GM23338 (cell line): ENCODE data around the gene EIF1AX.

Experiments used
- CREB1 ChIP-seq: fragments of 250-450 bp; sonication (Bioruptor Pico); IDR thresholded peaks from 2 replicates; pipeline ENCODE4 v1.5.0; 2020; ENCODE audit warnings: low read depth, mild to moderate bottlenecking, moderate library complexity
- CTCF ChIP-seq, 2 experiments: fragments of 200-600 bp in 1 of 2; sonication (generic) in 1 of 2; conservative IDR thresholded peaks; 2 replicates each; pipeline versions ENCODE4 v1.5.1 to v1.6.1; 2016 to 2017; ENCODE audit warnings: antibody characterized with exemption in 2 of 2, low read depth in 2 of 2, mild to moderate bottlenecking in 2 of 2, moderate library complexity in 1 of 2
- EZH2 ChIP-seq: fragments of 200-600 bp; sonication (generic); IDR thresholded peaks from one replicate; pipeline ENCODE4 v1.8.0; 2017; ENCODE audit warnings: antibody characterized with exemption, mild to moderate bottlenecking, low read depth; ENCODE audit not compliant: unreplicated experiment
- EZH2phosphoT487 ChIP-seq: fragments of 200-600 bp; sonication (generic); IDR thresholded peaks from one replicate; pipeline ENCODE4 v1.8.1; 2018; ENCODE audit warnings: antibody characterized with exemption; ENCODE audit not compliant: unreplicated experiment
- POLR2AphosphoS5 ChIP-seq: IDR thresholded peaks from 2 replicates; pipeline ENCODE4 v1.6.1; 2016; ENCODE audit warnings: antibody characterized with exemption, low read depth
- REST ChIP-seq: IDR thresholded peaks from one replicate; pipeline ENCODE4 v1.6.1; 2018; ENCODE audit warnings: antibody characterized with exemption; ENCODE audit not compliant: unreplicated experiment

- no peak for TF ChIP-seq CTCF (conservative IDR thresholded peaks at IDR 0.05; ENCODE audit: low read depth in 2 of 2)
- no peak for TF ChIP-seq REST
- no peak for TF ChIP-seq EZH2
- no peak for TF ChIP-seq CREB1 (CRISPR knock-in tag)
- TF ChIP-seq EZH2phosphoT487, result no peak
- TF ChIP-seq POLR2AphosphoS5, result no peak
Measured at GRCh38 chrX:20091499-20091898, 50.1 kb downstream of the EIF1AX start.
